ENCODE results near the gene DNAJC15. TPM values are rescaled to one million over a fixed set of nuclear protein-coding genes. Genes with fewer than 3 reads are reported as not detected.

DNAJC15 gene
- total RNA-seq, 2 donors from 2014 or later = 1.4 to 8.2 TPM

DNA sequence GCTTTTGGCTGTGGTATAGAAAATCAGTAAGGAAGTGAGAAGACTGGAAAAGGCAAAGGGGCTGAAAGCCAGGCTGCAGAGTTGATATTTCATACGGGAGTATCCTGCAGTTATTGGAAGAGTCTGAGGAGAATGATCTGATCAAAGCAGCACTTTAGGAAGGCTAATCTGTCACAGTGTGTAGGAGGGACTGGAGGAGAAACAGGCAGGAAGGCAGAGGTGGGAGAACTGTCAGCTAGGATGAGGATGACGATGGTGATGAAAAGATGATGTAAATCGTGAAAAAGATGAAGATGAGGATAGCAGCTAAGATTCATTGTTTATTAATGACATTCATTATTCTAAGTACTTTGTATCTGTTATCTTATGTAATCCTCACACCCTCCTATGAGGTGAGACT, 123.0 kb downstream of the DNAJC15 start:
- H3K9me3 ChIP-seq = no peaks in the 10 kb centered on the region
- H3K36me3 ChIP-seq = no peaks in the 10 kb centered on the region
- no peak overlapping the region for H3K27ac ChIP-seq
- DNase-seq (ENCODE audit: low spot score) = no peak
- H3K4me1 ChIP-seq (replicated peaks) = no peaks in the 10 kb centered on the region
- intact Hi-C loops (cut with DNase I) = no loop called here
- 68% methylated on average over 3 of the region's 3 CpGs for WGBS
- TF ChIP-seq POLR2AphosphoS5 (IDR thresholded peaks at IDR 0.05) = no peak
- TF ChIP-seq POLR2A (IDR thresholded peaks at IDR 0.05) = no peak
- TF ChIP-seq, protein P1, sequence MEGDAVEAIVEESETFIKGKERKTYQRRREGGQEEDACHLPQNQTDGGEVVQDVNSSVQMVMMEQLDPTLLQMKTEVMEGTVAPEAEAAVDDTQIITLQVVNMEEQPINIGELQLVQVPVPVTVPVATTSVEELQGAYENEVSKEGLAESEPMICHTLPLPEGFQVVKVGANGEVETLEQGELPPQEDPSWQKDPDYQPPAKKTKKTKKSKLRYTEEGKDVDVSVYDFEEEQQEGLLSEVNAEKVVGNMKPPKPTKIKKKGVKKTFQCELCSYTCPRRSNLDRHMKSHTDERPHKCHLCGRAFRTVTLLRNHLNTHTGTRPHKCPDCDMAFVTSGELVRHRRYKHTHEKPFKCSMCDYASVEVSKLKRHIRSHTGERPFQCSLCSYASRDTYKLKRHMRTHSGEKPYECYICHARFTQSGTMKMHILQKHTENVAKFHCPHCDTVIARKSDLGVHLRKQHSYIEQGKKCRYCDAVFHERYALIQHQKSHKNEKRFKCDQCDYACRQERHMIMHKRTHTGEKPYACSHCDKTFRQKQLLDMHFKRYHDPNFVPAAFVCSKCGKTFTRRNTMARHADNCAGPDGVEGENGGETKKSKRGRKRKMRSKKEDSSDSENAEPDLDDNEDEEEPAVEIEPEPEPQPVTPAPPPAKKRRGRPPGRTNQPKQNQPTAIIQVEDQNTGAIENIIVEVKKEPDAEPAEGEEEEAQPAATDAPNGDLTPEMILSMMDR (IDR thresholded peaks at IDR 0.05) = no peak
- no peaks in the 10 kb centered on the region for H3K27me3 ChIP-seq (replicated peaks; ENCODE audit: insufficient read depth)
- H3K4me3 ChIP-seq = no peak overlapping the region

DNA sequence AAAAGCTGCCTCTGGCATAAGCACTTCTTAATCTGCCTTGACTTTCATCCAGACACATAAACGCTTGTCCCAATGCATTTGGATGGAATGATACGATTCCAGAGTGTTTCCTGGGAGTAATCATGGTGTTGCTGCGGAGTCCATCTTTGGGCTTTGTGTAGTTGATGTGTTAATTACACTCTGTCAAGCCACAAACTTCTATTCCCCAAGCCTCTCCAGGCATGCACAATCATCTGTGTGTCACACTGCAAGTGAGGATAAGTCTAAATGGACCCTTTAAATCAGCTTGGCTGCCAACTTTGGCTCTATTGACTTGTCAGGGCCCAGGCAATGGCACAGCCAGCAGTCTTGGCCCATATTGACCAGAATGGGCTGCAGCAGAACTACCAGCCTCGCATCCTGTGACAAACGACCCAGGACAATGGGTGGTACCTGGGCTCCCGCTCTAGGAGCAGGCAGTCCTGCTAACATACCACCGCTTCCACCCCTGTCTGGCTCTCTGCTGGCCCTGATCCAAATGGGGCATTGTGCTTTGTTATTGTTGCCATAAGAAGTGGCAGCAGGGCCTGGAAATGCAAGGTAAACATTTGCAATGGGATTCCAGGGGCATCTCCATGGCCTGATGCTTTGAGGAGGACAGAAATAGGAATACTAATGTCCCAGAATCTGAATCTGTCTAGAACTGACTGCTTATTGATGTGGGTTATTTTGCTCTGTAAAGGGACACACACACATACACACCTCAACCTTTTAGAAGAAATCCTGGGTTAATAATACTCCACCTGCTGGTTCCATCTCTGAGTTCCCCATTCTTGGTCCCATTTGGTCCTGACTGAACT, 127.2 kb downstream of the DNAJC15 start:
- Histone ChIP-seq H3K9me3 (no peaks in the 10 kb centered on the region), H3K27me3 (replicated peaks; ENCODE audit: insufficient read depth) (no peaks in the 10 kb centered on the region), H3K27ac (no peak overlapping the region), H3K4me1 (replicated peaks) (no peaks in the 10 kb centered on the region), H3K36me3 (no peaks in the 10 kb centered on the region), H3K4me3 (no peak overlapping the region)
- TF ChIP-seq, protein P1 (IDR thresholded peaks at IDR 0.05) = no peak
- TF ChIP-seq POLR2A (IDR thresholded peaks at IDR 0.05) (no peak), POLR2AphosphoS5 (IDR thresholded peaks at IDR 0.05) (no peak)
- intact Hi-C loops (cut with DNase I) = no loop called here
- no peak for DNase-seq (ENCODE audit: low spot score)
- 74% methylated on average over 7 of the region's 7 CpGs for WGBS

DNA sequence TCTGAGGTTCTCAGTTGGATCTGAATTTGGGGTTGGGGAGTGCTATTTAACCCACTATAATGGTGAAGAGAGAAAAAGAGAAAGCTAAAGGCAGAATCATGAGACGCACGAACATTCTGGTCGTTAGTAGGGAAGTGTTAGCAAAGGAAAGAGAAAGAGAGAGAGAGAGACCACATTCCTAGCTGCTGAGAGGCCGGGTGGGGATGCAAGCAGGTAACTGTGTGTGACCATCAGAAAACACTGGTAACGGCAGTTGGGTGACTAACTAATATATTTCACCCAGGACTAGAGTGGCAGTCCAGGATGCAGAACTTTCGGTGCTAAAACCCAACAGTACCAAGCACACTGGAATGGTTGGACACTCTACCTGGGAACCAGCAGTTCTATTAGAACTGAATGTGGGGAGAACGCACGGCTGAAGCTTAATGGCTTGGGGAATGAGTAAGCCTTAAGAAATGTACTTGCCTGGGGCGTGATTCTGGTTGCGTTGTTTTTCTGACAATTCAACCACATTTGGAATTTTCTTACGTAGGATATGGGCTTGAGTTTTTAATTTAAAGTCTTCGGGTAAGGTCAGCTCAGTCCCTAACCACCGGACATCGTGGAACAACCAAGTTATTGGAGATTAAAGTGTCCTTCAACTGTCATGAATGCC, 130.2 kb downstream of the DNAJC15 start:
- no peaks in the 10 kb centered on the region for H3K27me3 ChIP-seq (replicated peaks; ENCODE audit: insufficient read depth)
- H3K4me3 ChIP-seq = no peak overlapping the region
- no peaks in the 10 kb centered on the region for H3K36me3 ChIP-seq
- no peak overlapping the region for H3K27ac ChIP-seq
- intact Hi-C loops (cut with DNase I) = no loop called here
- no peaks in the 10 kb centered on the region for H3K4me1 ChIP-seq (replicated peaks)
- no peak for DNase-seq (ENCODE audit: low spot score)
- no peaks in the 10 kb centered on the region for H3K9me3 ChIP-seq
- 87% methylated on average over 14 of the region's 14 CpGs for WGBS
- no peak for TF ChIP-seq POLR2A (IDR thresholded peaks at IDR 0.05)
- TF ChIP-seq POLR2AphosphoS5 (IDR thresholded peaks at IDR 0.05) = no peak
- TF ChIP-seq, protein P1 (IDR thresholded peaks at IDR 0.05) = no peak

DNA sequence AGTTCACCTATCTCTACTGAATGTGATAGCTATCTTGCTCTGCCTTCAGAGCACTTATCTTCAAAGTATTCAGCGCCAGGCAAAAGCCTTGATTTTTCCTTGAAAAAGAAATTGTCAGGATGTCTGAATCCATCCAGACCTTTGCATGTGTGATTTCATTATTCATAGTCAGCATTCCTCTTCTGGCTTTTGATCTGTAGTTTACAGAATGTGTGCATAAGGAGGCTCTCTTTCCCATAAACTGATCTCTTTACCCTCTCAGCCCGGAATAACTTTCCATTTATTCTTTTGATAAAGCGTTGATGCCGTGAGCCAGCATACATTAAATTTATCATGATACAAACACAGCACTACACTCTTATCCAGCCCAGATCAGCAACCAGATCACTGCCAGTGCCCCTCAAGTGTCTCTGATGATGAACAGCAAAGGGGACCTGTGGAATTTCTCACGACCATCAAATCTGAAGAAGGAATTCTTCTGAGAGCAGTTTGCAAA, 130.8 kb downstream of the DNAJC15 start:
- Histone ChIP-seq H3K36me3 (no peaks in the 10 kb centered on the region), H3K27me3 (replicated peaks; ENCODE audit: insufficient read depth) (no peaks in the 10 kb centered on the region), H3K9me3 (no peaks in the 10 kb centered on the region), H3K4me1 (replicated peaks) (no peaks in the 10 kb centered on the region), H3K27ac (no peak overlapping the region), H3K4me3 (no peak overlapping the region)
- no peak for TF ChIP-seq POLR2AphosphoS5 (IDR thresholded peaks at IDR 0.05)
- no peak for TF ChIP-seq POLR2A (IDR thresholded peaks at IDR 0.05)
- TF ChIP-seq, protein P1 (IDR thresholded peaks at IDR 0.05) = no peak
- intact Hi-C loops (cut with DNase I) = no loop called here
- no peak for DNase-seq (ENCODE audit: low spot score)
- WGBS = 38% methylated on average over 5 of the region's 5 CpGs
